HepG2 (cell line): ENCODE data around the gene TSTD1.

Source experiments
- MED1 ChIP-seq: sonication (generic); formaldehyde crosslinking; IDR thresholded peaks from 2 replicates; pipeline ENCODE4 v1.4.0; 2020; ENCODE audit warnings: missing genetic modification reagents
- NBN ChIP-seq: fragments of 450-650 bp; conservative IDR thresholded peaks from 2 replicates; pipeline ENCODE4 v1.6.1; 2017
- RCOR2 ChIP-seq: IDR thresholded peaks from 2 replicates; pipeline ENCODE4 v1.6.1; 2016; ENCODE audit warnings: missing biosample characterization, missing genetic modification reagents
- SP4 ChIP-seq: sonication (generic); formaldehyde crosslinking; IDR thresholded peaks from 2 replicates; pipeline ENCODE4 v1.8.1; 2023; ENCODE audit warnings: mild to moderate bottlenecking, missing genetic modification reagents
- ZBTB2 ChIP-seq: sonication (generic); formaldehyde crosslinking; IDR thresholded peaks from 2 replicates; pipeline ENCODE4 v1.8.0; 2022; ENCODE audit warnings: low read depth, missing genetic modification reagents
- ZFP36L1 ChIP-seq: sonication (generic); formaldehyde crosslinking; IDR thresholded peaks from 2 replicates; pipeline ENCODE4 v1.8.0; 2022; ENCODE audit warnings: mild to moderate bottlenecking, missing genetic modification reagents, moderate library complexity
- ZKSCAN1 ChIP-seq: fragments of 150-350 bp; IDR thresholded peaks from 2 replicates; pipeline ENCODE4 v1.6.1; 2014; ENCODE audit warnings: low read length
- ZNF121 ChIP-seq: sonication (generic); formaldehyde crosslinking; IDR thresholded peaks from 2 replicates; pipeline ENCODE4 v1.5.0; 2020; ENCODE audit warnings: mild to moderate bottlenecking, missing genetic modification reagents
- ZNF274 ChIP-seq: sonication (generic); formaldehyde crosslinking; IDR thresholded peaks from 2 replicates; pipeline ENCODE4 v1.5.1; 2020; ENCODE audit warnings: mild to moderate bottlenecking, missing genetic modification reagents
- TF ChIP-seq, protein P1 (sequence below): sonication (generic); formaldehyde crosslinking; IDR thresholded peaks from 2 replicates; pipeline ENCODE4 v1.5.0; 2020; ENCODE audit warnings: mild to moderate bottlenecking, missing genetic modification reagents, moderate library complexity
- TF ChIP-seq, protein P2 (sequence below): sonication (generic); formaldehyde crosslinking; IDR thresholded peaks from 2 replicates; pipeline ENCODE4 v1.8.1; 2022; ENCODE audit warnings: low read depth, mild to moderate bottlenecking, missing genetic modification reagents
- TF ChIP-seq, protein P3 (sequence below): sonication (generic); formaldehyde crosslinking; IDR thresholded peaks from 2 replicates; pipeline ENCODE4 v1.5.0; 2020; ENCODE audit warnings: mild to moderate bottlenecking, missing genetic modification reagents

DNA sequence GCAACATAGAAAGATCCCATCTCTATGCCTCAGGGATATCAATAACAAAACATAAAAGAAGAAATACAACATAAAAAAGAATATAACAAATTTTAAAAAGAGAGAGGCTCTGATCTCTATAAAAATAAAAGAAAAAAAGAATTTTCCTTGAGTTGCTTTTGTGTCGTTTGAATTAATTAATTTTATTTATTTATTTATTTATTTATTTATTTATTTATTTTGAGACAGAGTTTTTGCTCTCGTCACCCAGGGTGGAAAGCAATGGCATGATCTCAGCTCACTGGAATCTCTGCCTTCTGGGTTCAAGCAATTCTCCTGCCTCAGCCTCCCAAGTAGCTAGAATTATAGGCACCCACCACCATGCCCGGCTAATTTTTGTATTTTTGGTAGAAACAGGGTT is 26.3 kb downstream of the TSTD1 start:
- TF ChIP-seq RCOR2 (CRISPR knock-in tag): no peak
- TF ChIP-seq MED1 (CRISPR knock-in tag): no peak
- TF ChIP-seq, protein P1, sequence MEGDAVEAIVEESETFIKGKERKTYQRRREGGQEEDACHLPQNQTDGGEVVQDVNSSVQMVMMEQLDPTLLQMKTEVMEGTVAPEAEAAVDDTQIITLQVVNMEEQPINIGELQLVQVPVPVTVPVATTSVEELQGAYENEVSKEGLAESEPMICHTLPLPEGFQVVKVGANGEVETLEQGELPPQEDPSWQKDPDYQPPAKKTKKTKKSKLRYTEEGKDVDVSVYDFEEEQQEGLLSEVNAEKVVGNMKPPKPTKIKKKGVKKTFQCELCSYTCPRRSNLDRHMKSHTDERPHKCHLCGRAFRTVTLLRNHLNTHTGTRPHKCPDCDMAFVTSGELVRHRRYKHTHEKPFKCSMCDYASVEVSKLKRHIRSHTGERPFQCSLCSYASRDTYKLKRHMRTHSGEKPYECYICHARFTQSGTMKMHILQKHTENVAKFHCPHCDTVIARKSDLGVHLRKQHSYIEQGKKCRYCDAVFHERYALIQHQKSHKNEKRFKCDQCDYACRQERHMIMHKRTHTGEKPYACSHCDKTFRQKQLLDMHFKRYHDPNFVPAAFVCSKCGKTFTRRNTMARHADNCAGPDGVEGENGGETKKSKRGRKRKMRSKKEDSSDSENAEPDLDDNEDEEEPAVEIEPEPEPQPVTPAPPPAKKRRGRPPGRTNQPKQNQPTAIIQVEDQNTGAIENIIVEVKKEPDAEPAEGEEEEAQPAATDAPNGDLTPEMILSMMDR (CRISPR knock-in tag): no peak
- TF ChIP-seq, protein P2, sequence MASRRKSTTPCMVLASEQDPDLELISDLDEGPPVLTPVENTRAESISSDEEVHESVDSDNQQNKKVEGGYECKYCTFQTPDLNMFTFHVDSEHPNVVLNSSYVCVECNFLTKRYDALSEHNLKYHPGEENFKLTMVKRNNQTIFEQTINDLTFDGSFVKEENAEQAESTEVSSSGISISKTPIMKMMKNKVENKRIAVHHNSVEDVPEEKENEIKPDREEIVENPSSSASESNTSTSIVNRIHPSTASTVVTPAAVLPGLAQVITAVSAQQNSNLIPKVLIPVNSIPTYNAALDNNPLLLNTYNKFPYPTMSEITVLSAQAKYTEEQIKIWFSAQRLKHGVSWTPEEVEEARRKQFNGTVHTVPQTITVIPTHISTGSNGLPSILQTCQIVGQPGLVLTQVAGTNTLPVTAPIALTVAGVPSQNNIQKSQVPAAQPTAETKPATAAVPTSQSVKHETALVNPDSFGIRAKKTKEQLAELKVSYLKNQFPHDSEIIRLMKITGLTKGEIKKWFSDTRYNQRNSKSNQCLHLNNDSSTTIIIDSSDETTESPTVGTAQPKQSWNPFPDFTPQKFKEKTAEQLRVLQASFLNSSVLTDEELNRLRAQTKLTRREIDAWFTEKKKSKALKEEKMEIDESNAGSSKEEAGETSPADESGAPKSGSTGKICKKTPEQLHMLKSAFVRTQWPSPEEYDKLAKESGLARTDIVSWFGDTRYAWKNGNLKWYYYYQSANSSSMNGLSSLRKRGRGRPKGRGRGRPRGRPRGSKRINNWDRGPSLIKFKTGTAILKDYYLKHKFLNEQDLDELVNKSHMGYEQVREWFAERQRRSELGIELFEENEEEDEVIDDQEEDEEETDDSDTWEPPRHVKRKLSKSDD (CRISPR knock-in tag): no peak
- TF ChIP-seq ZBTB2 (CRISPR knock-in tag): no peak
- TF ChIP-seq ZNF274 (CRISPR knock-in tag): no peak
- no peak for TF ChIP-seq ZKSCAN1
- TF ChIP-seq, protein P3, sequence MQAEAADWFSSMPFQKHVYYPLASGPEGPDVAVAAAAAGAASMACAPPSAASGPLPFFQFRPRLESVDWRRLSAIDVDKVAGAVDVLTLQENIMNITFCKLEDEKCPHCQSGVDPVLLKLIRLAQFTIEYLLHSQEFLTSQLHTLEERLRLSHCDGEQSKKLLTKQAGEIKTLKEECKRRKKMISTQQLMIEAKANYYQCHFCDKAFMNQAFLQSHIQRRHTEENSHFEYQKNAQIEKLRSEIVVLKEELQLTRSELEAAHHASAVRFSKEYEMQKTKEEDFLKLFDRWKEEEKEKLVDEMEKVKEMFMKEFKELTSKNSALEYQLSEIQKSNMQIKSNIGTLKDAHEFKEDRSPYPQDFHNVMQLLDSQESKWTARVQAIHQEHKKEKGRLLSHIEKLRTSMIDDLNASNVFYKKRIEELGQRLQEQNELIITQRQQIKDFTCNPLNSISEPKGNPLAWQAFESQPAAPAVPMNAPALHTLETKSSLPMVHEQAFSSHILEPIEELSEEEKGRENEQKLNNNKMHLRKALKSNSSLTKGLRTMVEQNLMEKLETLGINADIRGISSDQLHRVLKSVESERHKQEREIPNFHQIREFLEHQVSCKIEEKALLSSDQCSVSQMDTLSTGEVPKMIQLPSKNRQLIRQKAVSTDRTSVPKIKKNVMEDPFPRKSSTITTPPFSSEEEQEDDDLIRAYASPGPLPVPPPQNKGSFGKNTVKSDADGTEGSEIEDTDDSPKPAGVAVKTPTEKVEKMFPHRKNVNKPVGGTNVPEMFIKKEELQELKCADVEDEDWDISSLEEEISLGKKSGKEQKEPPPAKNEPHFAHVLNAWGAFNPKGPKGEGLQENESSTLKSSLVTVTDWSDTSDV (CRISPR knock-in tag): no peak
- TF ChIP-seq NBN: no peak
- TF ChIP-seq ZFP36L1: no peak
- no peak for TF ChIP-seq SP4 (CRISPR knock-in tag)
- TF ChIP-seq ZNF121 (CRISPR knock-in tag): no peak
